Neutrophil (primary cell): ENCODE measurements around the gene TJAP1.

Source experiments
- H3K27ac ChIP-seq: fragments of 200-600 bp; sonication (generic); 2 replicates; pipeline ENCODE4 v1.5.1; 2016; ENCODE audit warnings: mild to moderate bottlenecking, moderate library complexity
- H3K27me3 ChIP-seq: fragments of 200-600 bp; sonication (generic); 2 replicates; pipeline ENCODE4 v1.6.0; 2016; ENCODE audit warnings: mild to moderate bottlenecking
- H3K36me3 ChIP-seq: fragments of 200-600 bp; sonication (generic); 2 replicates; pipeline ENCODE4 v1.5.1; 2017
- H3K4me1 ChIP-seq, 2 experiments: fragments of 200-600 bp in 1 of 2; sonication (generic) in 1 of 2; 1 replicate in 1 of 2; 2 replicates in 1 of 2; pipeline versions ENCODE4 v1.5.1 to v1.6.1; 2013 to 2016; ENCODE audit warnings: low read depth in 1 of 2, low read length in 1 of 2, mild to moderate bottlenecking in 1 of 2, moderate library complexity in 1 of 2; ENCODE audit not compliant: control insufficient read depth in 1 of 2, insufficient read depth in 1 of 2
- H3K4me3 ChIP-seq, 2 experiments: fragments of 200-600 bp in 1 of 2; sonication (generic) in 1 of 2; 1 replicate in 1 of 2; 2 replicates in 1 of 2; pipeline ENCODE4 v1.5.1; 2013 to 2016; ENCODE audit warnings: low read depth in 1 of 2, low read length in 1 of 2, mild to moderate bottlenecking in 1 of 2, moderate library complexity in 1 of 2
- H3K9me3 ChIP-seq: fragments of 200-600 bp; sonication (generic); 2 replicates; pipeline ENCODE4 v1.5.1; 2016
- TF ChIP-seq, protein P1 (sequence below): fragments of 200-600 bp; sonication (generic); IDR thresholded peaks from 2 replicates; pipeline ENCODE4 v1.5.1; 2016; ENCODE audit warnings: antibody characterized with exemption

Gene TJAP1

DNA sequence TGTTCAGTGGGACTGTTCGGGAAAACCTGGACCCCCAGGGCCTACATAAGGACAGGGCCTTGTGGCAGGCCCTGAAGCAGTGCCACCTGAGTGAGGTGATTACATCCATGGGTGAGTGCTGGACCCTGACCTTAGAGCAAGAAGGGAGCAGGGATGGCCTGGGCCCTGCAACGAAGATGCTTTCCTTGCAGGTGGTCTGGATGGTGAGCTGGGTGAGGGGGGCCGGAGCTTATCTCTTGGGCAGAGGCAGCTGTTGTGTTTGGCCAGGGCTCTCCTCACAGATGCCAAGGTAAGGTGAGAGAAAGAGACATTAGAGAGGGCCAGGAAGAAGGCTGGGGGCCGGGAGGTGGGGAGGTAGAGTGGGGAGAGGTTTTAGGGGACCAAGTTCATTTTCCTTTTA is 28.5 kb upstream of the TJAP1 start:
- H3K4me3 ChIP-seq, result no peak overlapping the region
- peaks cover 95% of the 10 kb centered on the region for H3K36me3 ChIP-seq
- H3K27me3 ChIP-seq, result peaks cover 2% of the 10 kb centered on the region
- no peaks in the 10 kb centered on the region for H3K9me3 ChIP-seq
- no peak overlapping the region for H3K27ac ChIP-seq
- TF ChIP-seq, protein P1, sequence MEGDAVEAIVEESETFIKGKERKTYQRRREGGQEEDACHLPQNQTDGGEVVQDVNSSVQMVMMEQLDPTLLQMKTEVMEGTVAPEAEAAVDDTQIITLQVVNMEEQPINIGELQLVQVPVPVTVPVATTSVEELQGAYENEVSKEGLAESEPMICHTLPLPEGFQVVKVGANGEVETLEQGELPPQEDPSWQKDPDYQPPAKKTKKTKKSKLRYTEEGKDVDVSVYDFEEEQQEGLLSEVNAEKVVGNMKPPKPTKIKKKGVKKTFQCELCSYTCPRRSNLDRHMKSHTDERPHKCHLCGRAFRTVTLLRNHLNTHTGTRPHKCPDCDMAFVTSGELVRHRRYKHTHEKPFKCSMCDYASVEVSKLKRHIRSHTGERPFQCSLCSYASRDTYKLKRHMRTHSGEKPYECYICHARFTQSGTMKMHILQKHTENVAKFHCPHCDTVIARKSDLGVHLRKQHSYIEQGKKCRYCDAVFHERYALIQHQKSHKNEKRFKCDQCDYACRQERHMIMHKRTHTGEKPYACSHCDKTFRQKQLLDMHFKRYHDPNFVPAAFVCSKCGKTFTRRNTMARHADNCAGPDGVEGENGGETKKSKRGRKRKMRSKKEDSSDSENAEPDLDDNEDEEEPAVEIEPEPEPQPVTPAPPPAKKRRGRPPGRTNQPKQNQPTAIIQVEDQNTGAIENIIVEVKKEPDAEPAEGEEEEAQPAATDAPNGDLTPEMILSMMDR, result no peak
- H3K4me1 ChIP-seq, result no peaks in the 10 kb centered on the region

DNA sequence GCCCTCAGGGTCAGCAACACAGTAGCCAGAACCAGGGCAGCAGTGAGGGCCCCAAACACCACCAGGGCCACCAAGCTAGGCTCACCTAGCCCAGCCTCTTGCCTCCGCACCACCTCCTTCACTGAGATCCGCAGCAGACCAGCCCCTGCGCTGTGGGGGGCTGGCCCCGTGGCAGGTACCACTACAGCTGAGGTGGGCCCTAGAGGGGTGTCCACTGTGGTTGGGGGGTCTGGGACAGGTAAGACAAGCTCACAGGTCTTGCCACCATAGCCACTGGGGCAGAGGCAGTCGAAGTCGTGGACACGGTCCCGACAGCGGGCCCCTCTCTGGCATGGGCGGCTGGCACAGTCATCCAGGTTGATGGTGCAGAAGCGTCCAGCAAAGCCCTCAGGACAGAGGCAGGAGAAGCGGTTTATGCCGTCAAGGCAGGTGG is 26.7 kb upstream of the TJAP1 start:
- Histone ChIP-seq H3K4me1 (peaks cover 2 to 14% of the 10 kb centered on the region in 2 experiments), H3K27me3 (peaks cover 20% of the 10 kb centered on the region), H3K27ac (no peak overlapping the region), H3K36me3 (peaks cover 77% of the 10 kb centered on the region), H3K9me3 (no peaks in the 10 kb centered on the region), H3K4me3 (no peak overlapping the region)
- TF ChIP-seq, protein P1, result no peak

DNA sequence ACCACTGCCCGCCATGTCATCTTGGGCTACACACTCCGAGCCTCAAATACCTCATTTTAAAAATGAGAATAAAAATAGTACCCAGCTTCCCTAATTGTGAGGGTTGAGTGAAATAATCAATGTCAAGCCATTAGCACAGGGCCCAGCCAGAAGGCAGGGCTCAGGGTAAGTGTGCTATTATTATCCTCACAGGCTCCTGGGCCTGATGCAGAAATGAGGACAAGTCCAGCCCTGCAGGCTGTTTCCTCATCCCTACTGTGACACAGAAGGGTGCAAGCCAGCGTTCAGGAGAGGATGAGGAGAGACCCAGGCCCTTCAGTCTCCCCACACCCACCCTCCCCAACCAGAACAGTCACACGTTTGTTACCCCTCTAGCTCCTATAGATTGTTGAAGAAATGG is 26.0 kb upstream of the TJAP1 start:
- H3K4me3 ChIP-seq, result no peak overlapping the region
- peaks cover 3 to 19% of the 10 kb centered on the region in 2 experiments for H3K4me1 ChIP-seq
- TF ChIP-seq, protein P1, result no peak
- H3K27ac ChIP-seq, result no peak overlapping the region
- peaks cover 70% of the 10 kb centered on the region for H3K36me3 ChIP-seq
- H3K27me3 ChIP-seq, result peaks cover 27% of the 10 kb centered on the region
- H3K9me3 ChIP-seq, result no peaks in the 10 kb centered on the region

DNA sequence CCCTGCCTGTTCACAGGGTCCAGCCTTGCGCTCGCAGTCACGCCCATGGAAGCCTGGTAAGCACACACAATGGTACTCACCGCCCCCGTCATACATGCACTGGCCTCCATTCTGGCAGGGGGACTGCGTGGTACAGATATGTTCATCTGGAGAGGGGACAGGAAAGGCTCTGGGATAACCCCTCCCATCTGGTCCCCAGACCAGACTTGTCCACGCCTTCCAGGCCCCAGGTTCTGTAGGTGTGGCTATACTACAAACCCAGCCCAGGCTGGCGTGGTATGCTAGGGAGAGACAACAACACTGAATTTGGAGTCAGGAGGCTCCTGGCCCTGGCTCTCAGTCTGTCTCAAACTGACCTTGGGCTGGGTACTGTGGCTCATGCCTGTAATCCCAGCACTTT is 25.4 kb upstream of the TJAP1 start:
- TF ChIP-seq, protein P1, result no peak
- Histone ChIP-seq H3K4me1 (peaks cover 3 to 19% of the 10 kb centered on the region in 2 experiments), H3K36me3 (peaks cover 64% of the 10 kb centered on the region), H3K4me3 (no peak overlapping the region), H3K27me3 (peaks cover 33% of the 10 kb centered on the region), H3K9me3 (no peaks in the 10 kb centered on the region), H3K27ac (no peak overlapping the region)

DNA sequence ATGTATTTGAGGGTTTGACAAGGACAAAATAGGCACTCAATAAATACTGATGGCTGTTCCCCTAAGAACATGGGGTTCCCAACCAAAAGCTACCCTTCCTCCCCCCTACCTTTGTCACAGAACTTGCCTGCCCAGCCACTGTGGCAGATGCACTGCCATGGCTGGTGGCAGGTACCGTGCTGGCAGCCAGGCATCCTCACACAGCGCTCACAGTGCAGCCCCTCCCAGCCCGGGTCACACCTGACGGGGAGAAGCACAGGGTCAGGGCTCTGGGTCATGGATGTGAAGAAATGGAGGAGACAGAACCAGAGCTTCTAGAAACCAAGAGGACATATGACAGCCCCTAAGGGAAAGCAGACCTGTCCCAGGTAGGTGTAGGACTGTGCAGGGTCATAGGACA is 24.5 kb upstream of the TJAP1 start:
- Histone ChIP-seq H3K27me3 (peaks cover 42% of the 10 kb centered on the region), H3K4me3 (no peak overlapping the region), H3K9me3 (no peaks in the 10 kb centered on the region), H3K27ac (no peak overlapping the region), H3K4me1 (peaks cover 3 to 19% of the 10 kb centered on the region in 2 experiments), H3K36me3 (peaks cover 55% of the 10 kb centered on the region)
- TF ChIP-seq, protein P1, result no peak

DNA sequence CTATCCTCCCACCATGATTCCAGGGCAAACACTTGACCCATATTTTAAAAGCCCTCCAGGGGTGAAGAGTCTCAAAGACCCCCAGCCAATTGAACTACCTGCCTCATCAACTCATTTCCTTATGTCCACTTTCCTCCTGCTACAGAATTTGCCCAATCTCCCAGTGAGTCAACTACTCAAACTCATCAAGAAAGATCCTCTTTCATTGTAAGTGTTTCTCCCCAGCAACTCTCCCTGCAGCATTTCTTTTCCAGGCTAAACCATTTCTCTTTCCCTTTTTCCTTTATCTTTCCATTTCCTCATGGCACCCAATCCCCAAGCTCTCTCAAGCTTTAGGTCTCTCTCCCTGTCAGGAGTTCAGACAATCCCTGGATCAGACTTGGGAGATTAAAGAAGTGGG is 23.5 kb upstream of the TJAP1 start:
- Histone ChIP-seq H3K27me3 (peaks cover 52% of the 10 kb centered on the region), H3K4me1 (peaks cover 3 to 19% of the 10 kb centered on the region in 2 experiments), H3K4me3 (no peak overlapping the region), H3K9me3 (no peaks in the 10 kb centered on the region), H3K27ac (no peak overlapping the region), H3K36me3 (peaks cover 45% of the 10 kb centered on the region)
- TF ChIP-seq, protein P1, result no peak
